HCT116 (cell line): ENCODE measurements around the gene CAMKMT. TPM values are rescaled to one million over a fixed set of nuclear protein-coding genes. Genes with fewer than 3 reads are reported as not detected.

Source experiments
- ATAC-seq: fragments of 200-7000 bp; cut with Tn5 transposase; 2 replicates; pipeline ENCODE4 v1.9.1; 2020; ENCODE audit warnings: mild to moderate bottlenecking, moderate library complexity
- BruUV-seq: library from RNA; stranded (reverse); fragments of 400-500 nt; replicated peaks from 2 replicates; lab custom pipeline; 2021; lab: Mats Ljungman, UMichigan
- CTCF ChIA-PET: fragments of 300-600 bp; sonication (Branson Sonifier 250); formaldehyde crosslinking; loops from one replicate; lab custom pipeline; 2021; ENCODE audit warnings: antibody characterized with exemption; lab: Charles Lee
- POLR2A ChIA-PET: fragments of 300-600, 350-600 bp; sonication (Branson Sonifier 250); formaldehyde crosslinking; loops from one replicate; lab custom pipeline; 2021; ENCODE audit warnings: antibody characterized with exemption; lab: Charles Lee
- RAD21 ChIA-PET, 2 experiments: fragments of 300-600 bp; sonication (Branson Sonifier 250); formaldehyde crosslinking; loops; one replicate each; lab custom pipeline; 2023; ENCODE audit warnings: low total read pairs in 2 of 2; ENCODE audit not compliant: uncharacterized antibody in 2 of 2, unreplicated experiment in 2 of 2, low non-redundant PET in 1 of 2; lab: Charles Lee
- DNase-seq: peaks from one replicate; pipeline ENCODE4 v3.0.0-alpha.2; 2010; ENCODE audit warnings: low read depth, low spot score
- H2AFZ ChIP-seq: fragments of 200-600 bp; shearing (Covaris generic), sonication (generic); 2 replicates; pipeline ENCODE4 v1.6.1; 2017; ENCODE audit warnings: low read depth, mixed run types, mixed read lengths, antibody characterized with exemption, low read length; ENCODE audit not compliant: poor library complexity, severe bottlenecking
- H3K27ac ChIP-seq: 2 replicates; pipeline ENCODE4 v1.5.1; 2012; ENCODE audit warnings: low read depth, low read length
- H3K27me3 ChIP-seq: fragments of 200-600 bp; sonication (generic); 2 replicates; pipeline ENCODE4 v1.6.1; 2016; ENCODE audit warnings: mixed run types, low read length, mixed read lengths; ENCODE audit not compliant: insufficient read depth
- H3K36me3 ChIP-seq, 2 experiments: fragments of 200-500 bp in 1 of 2; fragments of 200-600 bp in 1 of 2; sonication (Bioruptor generic) in 1 of 2; sonication (generic) in 1 of 2; 2 replicates each; pipeline versions ENCODE4 v1.5.1 to v1.6.1; 2014 to 2016; ENCODE audit warnings: low read length in 2 of 2, inconsistent platforms in 1 of 2, mixed read lengths in 1 of 2, mixed run types in 1 of 2; ENCODE audit not compliant: insufficient read depth in 2 of 2, control insufficient read depth in 1 of 2
- H3K4me1 ChIP-seq, 2 experiments: fragments of 200-600 bp in 1 of 2; sonication (generic) in 1 of 2; 2 replicates each; pipeline versions ENCODE4 v1.5.1 to v1.6.1; 2012 to 2017; ENCODE audit warnings: low read length in 2 of 2, inconsistent platforms in 1 of 2, mild to moderate bottlenecking in 1 of 2, mixed read lengths in 1 of 2, mixed run types in 1 of 2, moderate library complexity in 1 of 2; ENCODE audit not compliant: insufficient read depth in 2 of 2, control insufficient read depth in 1 of 2
- H3K4me2 ChIP-seq: fragments of 200-600 bp; sonication (generic); 2 replicates; pipeline ENCODE4 v1.6.1; 2017; ENCODE audit warnings: mixed run types, low read length, mixed read lengths
- H3K4me3 ChIP-seq, 2 experiments: fragments of 200-600 bp in 1 of 2; sonication (generic) in 1 of 2; replicated peaks in 1 of 2; 2 replicates each; pipeline ENCODE4 v1.5.1; 2011 to 2016; ENCODE audit warnings: low read length in 2 of 2, control low read depth in 1 of 2, low read depth in 1 of 2, mild to moderate bottlenecking in 1 of 2, mixed read lengths in 1 of 2, mixed run types in 1 of 2
- H3K79me2 ChIP-seq: fragments of 200-600 bp; sonication (generic); 2 replicates; pipeline ENCODE4 v1.6.1; 2017; ENCODE audit warnings: mild to moderate bottlenecking, mixed run types, low read length, moderate library complexity, mixed read lengths; ENCODE audit not compliant: insufficient read depth
- H3K9ac ChIP-seq: fragments of 200-600 bp; sonication (generic); 2 replicates; pipeline ENCODE4 v1.6.1; 2016; ENCODE audit warnings: low read length, mixed read lengths
- H3K9me2 ChIP-seq: fragments of 200-600 bp; sonication (generic), shearing (Covaris generic); 2 replicates; pipeline ENCODE4 v1.6.1; 2017; ENCODE audit warnings: mixed run types, mild to moderate bottlenecking, moderate library complexity; ENCODE audit not compliant: insufficient read depth
- H3K9me3 ChIP-seq, 2 experiments: fragments of 200-500 bp in 1 of 2; fragments of 200-600 bp in 1 of 2; sonication (Bioruptor generic) in 1 of 2; sonication (generic) in 1 of 2; 2 replicates each; pipeline ENCODE4 v1.6.1; 2014 to 2017; ENCODE audit warnings: low read length in 2 of 2, mixed read lengths in 2 of 2, inconsistent platforms in 1 of 2, low read depth in 1 of 2, mild to moderate bottlenecking in 1 of 2, mixed run types in 1 of 2, moderate library complexity in 1 of 2; ENCODE audit not compliant: control insufficient read depth in 1 of 2, insufficient read depth in 1 of 2
- H4K20me1 ChIP-seq: fragments of 200-600 bp; sonication (generic), shearing (Covaris generic); 2 replicates; pipeline ENCODE4 v1.6.1; 2017; ENCODE audit warnings: mixed run types, mild to moderate bottlenecking, moderate library complexity; ENCODE audit not compliant: insufficient read depth
- CBX3 ChIP-seq: IDR thresholded peaks from 2 replicates; pipeline ENCODE4 v1.6.1; 2012; ENCODE audit warnings: low read depth
- ELF1 ChIP-seq: IDR thresholded peaks from 2 replicates; pipeline ENCODE4 v1.6.1; 2012; ENCODE audit warnings: low read depth, borderline replicate concordance
- EZH2phosphoT487 ChIP-seq: fragments of 200-600 bp; IDR thresholded peaks from 2 replicates; pipeline ENCODE4 v1.6.1; 2018; ENCODE audit warnings: antibody characterized with exemption, borderline replicate concordance
- JUND ChIP-seq: IDR thresholded peaks from 2 replicates; pipeline ENCODE4 v1.6.1; 2012
- RAD21 ChIP-seq: IDR thresholded peaks from 2 replicates; pipeline ENCODE4 v1.6.1; 2012; ENCODE audit warnings: low read depth, mild to moderate bottlenecking
- SIN3A ChIP-seq: IDR thresholded peaks from 2 replicates; pipeline ENCODE4 v1.6.1; 2012; ENCODE audit warnings: low read depth
- SP1 ChIP-seq: IDR thresholded peaks from 2 replicates; pipeline ENCODE4 v1.6.1; 2012; ENCODE audit warnings: low read depth
- SRF ChIP-seq: IDR thresholded peaks from 2 replicates; pipeline ENCODE4 v1.6.1; 2012; ENCODE audit warnings: low read depth
- ZNF274 ChIP-seq: fragments of 200-500 bp; sonication (Bioruptor generic); IDR thresholded peaks from 2 replicates; pipeline ENCODE4 v1.6.1; 2014; ENCODE audit warnings: mild to moderate bottlenecking, low read depth, low read length, inconsistent platforms
- intact Hi-C: fragments of 100-400 bp; cut with micrococcal nuclease; formaldehyde crosslinking; loops from 2 replicates; pipeline ENCODE4 v1.10.0; 2022
- total RNA-seq: library from RNA; stranded (reverse); gene quantifications from one replicate; pipeline ENCODE4 v1.2.1, GENCODE V29; 2021; ENCODE audit not compliant: unreplicated experiment
- TF ChIP-seq, protein P1 (sequence below), 3 experiments: fragments of 200-600 bp in 1 of 3; sonication (generic) in 1 of 3; IDR thresholded peaks in 2 of 3; conservative IDR thresholded peaks in 1 of 3; 2 replicates each; pipeline ENCODE4 v1.5.1; 2012 to 2017; ENCODE audit warnings: low read depth in 2 of 3, low read length in 2 of 3, antibody characterized with exemption in 1 of 3, borderline replicate concordance in 1 of 3, control low read depth in 1 of 3, mild to moderate bottlenecking in 1 of 3, mixed read lengths in 1 of 3, mixed run types in 1 of 3, moderate library complexity in 1 of 3; ENCODE audit not compliant: insufficient read depth in 1 of 3

CAMKMT gene
- total RNA-seq, 1 experiment from 2014 or later = 10.6 TPM

DNA sequence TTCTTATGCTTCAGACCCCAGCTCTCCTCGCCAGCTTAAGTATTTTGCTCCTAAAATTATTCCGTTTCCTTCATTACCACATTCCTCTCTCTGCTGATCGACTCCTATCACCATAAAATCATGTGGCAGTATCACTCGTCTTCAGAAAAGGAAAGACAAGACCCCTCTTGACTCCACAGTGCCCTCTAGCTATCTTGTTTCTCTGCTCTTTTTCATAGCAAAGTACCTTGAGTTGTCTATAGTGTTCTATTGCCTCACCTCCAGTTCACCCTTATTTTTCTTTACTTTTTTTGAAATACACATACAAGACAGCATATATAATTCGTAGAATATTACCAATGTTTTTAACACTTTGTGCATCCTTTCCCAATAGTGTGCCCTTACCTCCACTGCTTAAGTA is 306.6 kb downstream of the CAMKMT start:
- BruUV-seq = no TSS peak
- Histone ChIP-seq H3K9ac (no peak overlapping the region), H3K79me2 (no peaks in the 10 kb centered on the region), H3K27ac (no peak overlapping the region), H2AFZ (no peak overlapping the region), H3K9me3 (no peaks in the 10 kb centered on the region), H3K27me3 (no peaks in the 10 kb centered on the region), H3K4me2 (no peak overlapping the region), H3K9me2 (no peaks in the 10 kb centered on the region), H4K20me1 (no peaks in the 10 kb centered on the region), H3K4me1 (no peaks in the 10 kb centered on the region), H3K36me3 (no peaks in the 10 kb centered on the region), H3K4me3 (no peak overlapping the region)
- RAD21 ChIA-PET = no interaction called here
- ATAC-seq (peak; percentile 63), DNase-seq (peak; percentile 2)
- POLR2A ChIA-PET = no interaction called here
- CTCF ChIA-PET = interaction anchor here (0.7 to 1.0 kb wide), 3 partner anchors 19 to 189 kb away, joined by 3 to 4 read pairs (median 3); no protein-coding TSS in a partner anchor
- 0 out of 2 replicates have a peak, but pooled peaks have one; percentile 24 for TF ChIP-seq SIN3A
- no peak for TF ChIP-seq CBX3
- TF ChIP-seq SP1 = no peak
- no peak for TF ChIP-seq SRF
- TF ChIP-seq, protein P1, sequence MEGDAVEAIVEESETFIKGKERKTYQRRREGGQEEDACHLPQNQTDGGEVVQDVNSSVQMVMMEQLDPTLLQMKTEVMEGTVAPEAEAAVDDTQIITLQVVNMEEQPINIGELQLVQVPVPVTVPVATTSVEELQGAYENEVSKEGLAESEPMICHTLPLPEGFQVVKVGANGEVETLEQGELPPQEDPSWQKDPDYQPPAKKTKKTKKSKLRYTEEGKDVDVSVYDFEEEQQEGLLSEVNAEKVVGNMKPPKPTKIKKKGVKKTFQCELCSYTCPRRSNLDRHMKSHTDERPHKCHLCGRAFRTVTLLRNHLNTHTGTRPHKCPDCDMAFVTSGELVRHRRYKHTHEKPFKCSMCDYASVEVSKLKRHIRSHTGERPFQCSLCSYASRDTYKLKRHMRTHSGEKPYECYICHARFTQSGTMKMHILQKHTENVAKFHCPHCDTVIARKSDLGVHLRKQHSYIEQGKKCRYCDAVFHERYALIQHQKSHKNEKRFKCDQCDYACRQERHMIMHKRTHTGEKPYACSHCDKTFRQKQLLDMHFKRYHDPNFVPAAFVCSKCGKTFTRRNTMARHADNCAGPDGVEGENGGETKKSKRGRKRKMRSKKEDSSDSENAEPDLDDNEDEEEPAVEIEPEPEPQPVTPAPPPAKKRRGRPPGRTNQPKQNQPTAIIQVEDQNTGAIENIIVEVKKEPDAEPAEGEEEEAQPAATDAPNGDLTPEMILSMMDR (IDR thresholded peaks at IDR 0.05 in 2 of 3, conservative IDR thresholded peaks at IDR 0.05 in 1 of 3; ENCODE audit: borderline replicate concordance in 1 of 3, insufficient read depth in 1 of 3, low read depth in 2 of 3, low read length in 2 of 3) = peak in 2 of 3 experiments; percentile 36 to 40; a peak in 3 of 6 replicates
- TF ChIP-seq ELF1 = no peak
- no peak for TF ChIP-seq JUND
- TF ChIP-seq ZNF274 = no peak
- no peak for TF ChIP-seq EZH2phosphoT487
- peak; percentile 27 for TF ChIP-seq RAD21
- intact Hi-C loops = no loop called here
